Ascending aorta (tissue), 2 donors: ENCODE measurements around the gene BCKDHA. TPM values are rescaled to one million over a fixed set of nuclear protein-coding genes. Genes with fewer than 3 reads are reported as not detected.
"Not testable (repeated sequence)": the region's sequence is repeated elsewhere in the genome, so short reads cannot be mapped to it uniquely, and the experiment has no call there.

Experiments
- DNase-seq, 2 donors: peaks; one replicate each; pipeline ENCODE4 v3.0.0-alpha.2; 2019; ENCODE audit warnings: low spot score in 2 of 2
- H3K27ac ChIP-seq, 2 donors: fragments of 200-600 bp; sonication (generic); one replicate each; pipeline ENCODE4 v1.5.1; 2016 to 2017; ENCODE audit warnings: mild to moderate bottlenecking in 1 of 2
- H3K27me3 ChIP-seq: fragments of 200-600 bp; sonication (generic); one replicate; pipeline ENCODE4 v1.5.1; 2017
- H3K36me3 ChIP-seq, 2 donors: fragments of 200-600 bp; sonication (generic); one replicate each; pipeline ENCODE4 v1.5.1; 2016
- H3K4me1 ChIP-seq, 2 donors: fragments of 200-600 bp; sonication (generic); one replicate each; pipeline ENCODE4 v1.5.1; 2016 to 2017; ENCODE audit warnings: mild to moderate bottlenecking in 1 of 2
- H3K4me3 ChIP-seq, 2 donors: fragments of 200-600 bp; sonication (generic); one replicate each; pipeline ENCODE4 v1.5.1; 2016 to 2017; ENCODE audit warnings: mild to moderate bottlenecking in 1 of 2
- H3K9me3 ChIP-seq, 2 donors: fragments of 200-600 bp; sonication (generic); one replicate each; pipeline ENCODE4 v1.5.1; 2016
- intact Hi-C: fragments of 100-400 bp; cut with DNase I; formaldehyde crosslinking; loops from one replicate; pipeline ENCODE4 v1.15.1; 2023
- total RNA-seq: library from RNA; depleted of rRNA; stranded (reverse); fragments of >200 nt; gene quantifications from one replicate; pipeline ENCODE4 v1.1.0, GENCODE V29; 2016
- TF ChIP-seq, protein P1 (sequence below), 3 experiments: fragments of 200-600 bp in 2 of 3; fragments of 450-650 bp in 1 of 3; sonication (generic) in 2 of 3; IDR thresholded peaks; one replicate each; pipeline ENCODE4 v1.5.1; 2016 to 2019; ENCODE audit warnings: antibody characterized with exemption in 3 of 3, mild to moderate bottlenecking in 1 of 3, moderate library complexity in 1 of 3

BCKDHA gene
- total RNA-seq, 1 donor from 2014 or later = 28.5 TPM

GRCh38 chr19:41377977-41378709 lies 19.5 kb upstream of the BCKDHA start:
- TF ChIP-seq, protein P1, sequence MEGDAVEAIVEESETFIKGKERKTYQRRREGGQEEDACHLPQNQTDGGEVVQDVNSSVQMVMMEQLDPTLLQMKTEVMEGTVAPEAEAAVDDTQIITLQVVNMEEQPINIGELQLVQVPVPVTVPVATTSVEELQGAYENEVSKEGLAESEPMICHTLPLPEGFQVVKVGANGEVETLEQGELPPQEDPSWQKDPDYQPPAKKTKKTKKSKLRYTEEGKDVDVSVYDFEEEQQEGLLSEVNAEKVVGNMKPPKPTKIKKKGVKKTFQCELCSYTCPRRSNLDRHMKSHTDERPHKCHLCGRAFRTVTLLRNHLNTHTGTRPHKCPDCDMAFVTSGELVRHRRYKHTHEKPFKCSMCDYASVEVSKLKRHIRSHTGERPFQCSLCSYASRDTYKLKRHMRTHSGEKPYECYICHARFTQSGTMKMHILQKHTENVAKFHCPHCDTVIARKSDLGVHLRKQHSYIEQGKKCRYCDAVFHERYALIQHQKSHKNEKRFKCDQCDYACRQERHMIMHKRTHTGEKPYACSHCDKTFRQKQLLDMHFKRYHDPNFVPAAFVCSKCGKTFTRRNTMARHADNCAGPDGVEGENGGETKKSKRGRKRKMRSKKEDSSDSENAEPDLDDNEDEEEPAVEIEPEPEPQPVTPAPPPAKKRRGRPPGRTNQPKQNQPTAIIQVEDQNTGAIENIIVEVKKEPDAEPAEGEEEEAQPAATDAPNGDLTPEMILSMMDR (IDR thresholded peaks at IDR 0.05) = no peak
- no peak for DNase-seq
- Histone ChIP-seq H3K4me1 (peaks cover 0 to 14% of the 10 kb centered on the region in 2 donors), H3K36me3 (peaks cover 0 to 10% of the 10 kb centered on the region in 2 donors), H3K27me3 (no peaks in the 10 kb centered on the region), H3K27ac (no peak overlapping the region), H3K4me3 (no peak overlapping the region), H3K9me3 (no peaks in the 10 kb centered on the region)
- intact Hi-C loops = loop anchor here (2.0 kb wide), 1 partner anchor 23 kb away; no protein-coding TSS in a partner anchor

GRCh38 chr19:41381536-41381935 lies 16.1 kb upstream of the BCKDHA start:
- H3K27me3 ChIP-seq, H3K4me3 ChIP-seq, intact Hi-C loops, H3K27ac ChIP-seq, H3K9me3 ChIP-seq, DNase-seq, H3K4me1 ChIP-seq: not testable (repeated sequence)
- peaks cover 10 to 24% of the 10 kb centered on the region in 2 donors for H3K36me3 ChIP-seq

GRCh38 chr19:41384351-41384750 lies 13.3 kb upstream of the BCKDHA start:
- Histone ChIP-seq H3K4me3 (no peak overlapping the region), H3K4me1 (no peaks in the 10 kb centered on the region), H3K36me3 (peaks cover 18 to 36% of the 10 kb centered on the region in 2 donors), H3K27ac (no peak overlapping the region), H3K27me3 (no peaks in the 10 kb centered on the region), H3K9me3 (no peaks in the 10 kb centered on the region)
- TF ChIP-seq, protein P1 (IDR thresholded peaks at IDR 0.05) = no peak
- intact Hi-C loops = no loop called here
- no peak for DNase-seq

DNA sequence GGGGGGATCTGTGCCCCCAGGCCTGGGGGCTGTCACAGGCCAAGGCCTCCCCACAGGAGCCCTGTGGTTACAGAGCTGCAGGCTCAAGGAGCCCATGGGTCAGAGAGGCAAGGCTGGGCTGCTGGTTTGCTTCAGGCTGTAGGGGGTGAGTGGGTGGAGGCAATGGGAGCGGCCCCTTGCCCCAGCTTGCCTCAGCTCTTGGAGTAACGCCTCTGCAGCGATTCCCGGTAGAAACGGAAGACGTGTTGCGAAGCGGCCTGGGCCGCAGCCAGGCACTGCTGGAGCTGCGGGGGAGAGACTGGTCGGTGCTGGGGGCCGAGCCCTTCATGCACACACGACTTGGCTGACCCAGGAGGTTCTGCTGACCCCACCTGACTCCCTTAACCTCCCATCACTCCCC lies 11.2 kb upstream of the BCKDHA start:
- no peaks in the 10 kb centered on the region for H3K4me1 ChIP-seq
- intact Hi-C loops = no loop called here
- TF ChIP-seq, protein P1 (IDR thresholded peaks at IDR 0.05) = no peak
- H3K36me3 ChIP-seq = peaks cover 29 to 51% of the 10 kb centered on the region in 2 donors
- no peak overlapping the region for H3K27ac ChIP-seq
- no peak overlapping the region for H3K4me3 ChIP-seq
- no peaks in the 10 kb centered on the region for H3K27me3 ChIP-seq
- H3K9me3 ChIP-seq = no peaks in the 10 kb centered on the region
- DNase-seq = no peak

GRCh38 chr19:41391618-41392017 lies 6.0 kb upstream of the BCKDHA start:
- Histone ChIP-seq H3K27ac (no peak overlapping the region), H3K9me3 (no peaks in the 10 kb centered on the region), H3K27me3 (no peaks in the 10 kb centered on the region), H3K4me1 (no peaks in the 10 kb centered on the region), H3K36me3 (peaks cover 23 to 32% of the 10 kb centered on the region in 2 donors), H3K4me3 (no peak overlapping the region)
- intact Hi-C loops = no loop called here
- TF ChIP-seq, protein P1 (IDR thresholded peaks at IDR 0.05) = no peak
- no peak for DNase-seq

DNA sequence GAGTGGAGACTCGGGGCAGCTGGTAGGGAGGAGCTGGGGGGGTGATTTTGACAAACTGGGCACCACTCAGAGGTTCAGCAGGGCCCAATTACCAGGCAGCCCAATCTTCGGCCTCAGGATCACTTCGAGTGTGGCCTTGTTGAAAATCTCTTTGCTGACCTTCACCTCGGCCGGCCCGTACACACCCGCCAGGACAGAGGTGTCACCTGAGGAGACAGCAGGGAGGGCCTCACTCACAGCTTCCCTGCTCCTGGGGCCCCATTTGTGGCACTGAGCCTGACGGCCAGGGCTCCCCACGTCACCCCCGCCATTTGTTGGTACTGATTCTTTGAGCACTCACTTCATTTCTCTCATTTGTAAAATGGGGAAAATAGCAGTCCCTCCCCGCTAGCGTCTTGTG lies 4.8 kb upstream of the BCKDHA start:
- Histone ChIP-seq H3K9me3 (no peaks in the 10 kb centered on the region), H3K36me3 (peaks cover 16 to 28% of the 10 kb centered on the region in 2 donors), H3K27me3 (no peaks in the 10 kb centered on the region), H3K27ac (no peak overlapping the region), H3K4me3 (no peak overlapping the region), H3K4me1 (no peaks in the 10 kb centered on the region)
- TF ChIP-seq, protein P1 (IDR thresholded peaks at IDR 0.05) = no peak
- no peak for DNase-seq
- intact Hi-C loops = no loop called here
